HL-60 (cell line): ENCODE data around the gene LDB3.

Experiments used
- POLR2AphosphoS5 ChIP-seq: IDR thresholded peaks from 2 replicates; pipeline ENCODE4 v1.6.1; 2012; ENCODE audit warnings: low read depth
- TF ChIP-seq, protein P1 (sequence below): IDR thresholded peaks from one replicate; pipeline ENCODE4 v1.5.1; 2011; ENCODE audit warnings: low read length, control low read depth, inconsistent platforms; ENCODE audit not compliant: insufficient read depth

DNA sequence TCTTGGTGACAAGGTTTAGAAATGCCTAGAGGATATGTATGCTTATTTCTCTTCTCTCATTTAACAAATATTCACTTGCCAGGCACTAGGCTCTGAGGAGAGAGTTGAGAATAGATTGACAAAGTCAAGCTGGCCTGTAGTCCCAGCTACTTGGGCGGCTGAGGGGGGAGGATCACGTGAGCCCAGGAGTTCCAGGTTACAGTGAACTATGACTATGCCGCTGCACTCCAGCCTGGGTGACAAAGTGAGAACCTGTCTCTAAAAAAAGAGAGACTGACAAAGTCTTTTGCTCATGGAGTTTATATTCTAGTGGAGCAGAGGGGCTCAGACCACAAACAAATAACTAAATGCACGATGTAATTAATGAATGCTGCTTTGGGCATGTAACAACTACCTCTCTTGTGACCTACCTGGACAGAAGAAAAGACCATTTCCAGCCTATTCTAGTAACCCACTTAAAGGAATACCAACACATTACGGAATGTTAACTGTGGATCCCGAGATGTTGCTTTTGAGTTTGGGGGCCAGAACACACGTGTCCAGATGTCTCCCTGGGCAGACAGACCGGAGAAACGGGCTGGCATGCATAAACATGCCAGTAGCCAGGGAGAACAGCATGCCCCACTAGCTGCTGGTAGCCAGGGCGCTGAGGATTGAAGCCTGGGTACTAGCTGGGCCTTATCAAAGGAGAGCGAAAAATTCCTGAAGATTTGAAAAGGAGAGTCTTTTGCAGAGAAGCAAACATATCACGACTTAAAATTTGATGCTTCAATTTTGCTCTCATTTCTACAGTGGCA is 85.5 kb downstream of the LDB3 start:
- TF ChIP-seq, protein P1, sequence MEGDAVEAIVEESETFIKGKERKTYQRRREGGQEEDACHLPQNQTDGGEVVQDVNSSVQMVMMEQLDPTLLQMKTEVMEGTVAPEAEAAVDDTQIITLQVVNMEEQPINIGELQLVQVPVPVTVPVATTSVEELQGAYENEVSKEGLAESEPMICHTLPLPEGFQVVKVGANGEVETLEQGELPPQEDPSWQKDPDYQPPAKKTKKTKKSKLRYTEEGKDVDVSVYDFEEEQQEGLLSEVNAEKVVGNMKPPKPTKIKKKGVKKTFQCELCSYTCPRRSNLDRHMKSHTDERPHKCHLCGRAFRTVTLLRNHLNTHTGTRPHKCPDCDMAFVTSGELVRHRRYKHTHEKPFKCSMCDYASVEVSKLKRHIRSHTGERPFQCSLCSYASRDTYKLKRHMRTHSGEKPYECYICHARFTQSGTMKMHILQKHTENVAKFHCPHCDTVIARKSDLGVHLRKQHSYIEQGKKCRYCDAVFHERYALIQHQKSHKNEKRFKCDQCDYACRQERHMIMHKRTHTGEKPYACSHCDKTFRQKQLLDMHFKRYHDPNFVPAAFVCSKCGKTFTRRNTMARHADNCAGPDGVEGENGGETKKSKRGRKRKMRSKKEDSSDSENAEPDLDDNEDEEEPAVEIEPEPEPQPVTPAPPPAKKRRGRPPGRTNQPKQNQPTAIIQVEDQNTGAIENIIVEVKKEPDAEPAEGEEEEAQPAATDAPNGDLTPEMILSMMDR: no peak
- TF ChIP-seq POLR2AphosphoS5: no peak
